CD4-positive, alpha-beta T cell (primary cell): ENCODE measurements around the gene PDLIM4. TPM values are rescaled to one million over a fixed set of nuclear protein-coding genes. Genes with fewer than 3 reads are reported as not detected.

Experiments used
- ATAC-seq: fragments of 200-7000 bp; cut with Tn5 transposase; one replicate; pipeline ENCODE4 v1.10.0; 2022; ENCODE audit warnings: mild to moderate bottlenecking; ENCODE audit not compliant: poor library complexity
- CTCF ChIA-PET: fragments of 350-600 bp; sonication (Branson Sonifier 250); formaldehyde crosslinking; loops from one replicate; lab custom pipeline; 2021; ENCODE audit warnings: antibody characterized with exemption, inconsistent platforms; lab: Charles Lee
- POLR2A ChIA-PET: fragments of 350-600 bp; sonication (Branson Sonifier 250); formaldehyde crosslinking; loops from one replicate; lab custom pipeline; 2021; ENCODE audit warnings: antibody characterized with exemption, inconsistent platforms; lab: Charles Lee
- DNase-seq, 14 experiments: peaks; one replicate each; pipeline ENCODE4 v3.0.0-alpha.2; 2013 to 2020; ENCODE audit warnings: mixed read lengths in 2 of 14
- H3K27ac ChIP-seq, 2 donors: one replicate each; pipeline versions ENCODE4 v1.5.1 to v1.7.0; 2013; ENCODE audit warnings: low read length in 2 of 2, low read depth in 1 of 2, mild to moderate bottlenecking in 1 of 2
- H3K27me3 ChIP-seq, 2 experiments: 1 replicate in 1 of 2; 2 replicates in 1 of 2; pipeline versions ENCODE4 v1.6.1 to v1.7.0; 2013; ENCODE audit warnings: low read length in 2 of 2, control low read depth in 1 of 2, mild to moderate bottlenecking in 1 of 2, moderate library complexity in 1 of 2; ENCODE audit not compliant: insufficient read depth in 2 of 2, control insufficient read depth in 1 of 2
- H3K36me3 ChIP-seq: one replicate; pipeline ENCODE4 v1.6.1; 2013; ENCODE audit warnings: low read length, control low read depth; ENCODE audit not compliant: insufficient read depth
- H3K4me1 ChIP-seq: one replicate; pipeline ENCODE4 v1.6.1; 2013; ENCODE audit warnings: low read length, control low read depth; ENCODE audit not compliant: insufficient read depth
- H3K4me3 ChIP-seq: one replicate; pipeline ENCODE4 v1.5.1; 2013; ENCODE audit warnings: mild to moderate bottlenecking, low read length, moderate library complexity
- H3K9me3 ChIP-seq, 2 experiments: 1 replicate in 1 of 2; 2 replicates in 1 of 2; pipeline versions ENCODE4 v1.6.1 to v1.7.0; 2013; ENCODE audit warnings: low read length in 2 of 2, mild to moderate bottlenecking in 2 of 2, control low read depth in 1 of 2, moderate library complexity in 1 of 2; ENCODE audit not compliant: control insufficient read depth in 1 of 2, insufficient read depth in 1 of 2
- H3K27ac Mint-ChIP-seq: one replicate; pipeline ENCODE4 v1.8.0; 2020; ENCODE audit warnings: mixed read lengths
- H3K27me3 Mint-ChIP-seq: one replicate; pipeline ENCODE4 v1.8.0; 2021; ENCODE audit warnings: mixed read lengths
- H3K36me3 Mint-ChIP-seq: one replicate; pipeline ENCODE4 v1.8.0; 2021; ENCODE audit warnings: low read depth, mixed read lengths
- H3K4me1 Mint-ChIP-seq: one replicate; pipeline ENCODE4 v1.8.0; 2021; ENCODE audit warnings: low read depth, mixed read lengths
- H3K4me3 Mint-ChIP-seq: one replicate; pipeline ENCODE4 v1.8.0; 2020; ENCODE audit warnings: mild to moderate bottlenecking, mixed read lengths
- H3K9me3 Mint-ChIP-seq: one replicate; pipeline ENCODE4 v1.8.0; 2020; ENCODE audit warnings: mixed read lengths
- CTCF ChIP-seq: fragments of 200-600 bp; IDR thresholded peaks from one replicate; pipeline ENCODE4 v1.8.0; 2022; ENCODE audit warnings: antibody characterized with exemption, mild to moderate bottlenecking
- intact Hi-C, 2 experiments: fragments of 100-400 bp; cut with DNase I in 1 of 2; cut with micrococcal nuclease in 1 of 2; formaldehyde crosslinking; loops; one replicate each; pipeline versions ENCODE4 v1.15.1 to v1.9.0; 2023 to 2025; cut with DNase I, micrococcal nuclease
- total RNA-seq, 174 experiments: library from RNA in 2 of 174; stranded (reverse) in 2 of 174; gene quantifications; one replicate each; pipeline ENCODE4 v1.2.3 and lab custom pipeline; 2021 to 2026

PDLIM4 gene
- total RNA-seq, 2 experiments from 2014 or later: not detected

GRCh38 chr5:132239776-132240175 is 17.7 kb upstream of the PDLIM4 start:
- ATAC-seq (no peak), DNase-seq (no peak)
- H3K4me1 ChIP-seq: no peaks in the 10 kb centered on the region
- no peak overlapping the region for H3K4me3 Mint-ChIP-seq
- no peak overlapping the region for H3K27ac ChIP-seq
- TF ChIP-seq CTCF: no peak
- H3K27me3 Mint-ChIP-seq: peaks cover 8% of the 10 kb centered on the region
- H3K4me1 Mint-ChIP-seq: no peaks in the 10 kb centered on the region
- H3K9me3 Mint-ChIP-seq: peaks cover 9% of the 10 kb centered on the region
- intact Hi-C loops: no loop called here
- H3K27me3 ChIP-seq: no peaks in the 10 kb centered on the region
- no peak overlapping the region for H3K27ac Mint-ChIP-seq
- H3K9me3 ChIP-seq: peaks cover 5 to 15% of the 10 kb centered on the region in 2 experiments
- H3K36me3 Mint-ChIP-seq: peaks cover 3% of the 10 kb centered on the region
- H3K4me3 ChIP-seq: no peak overlapping the region
- CTCF ChIA-PET: no interaction called here
- no peaks in the 10 kb centered on the region for H3K36me3 ChIP-seq
- POLR2A ChIA-PET: no interaction called here

GRCh38 chr5:132243366-132243977 is 14.0 kb upstream of the PDLIM4 start:
- H3K36me3 Mint-ChIP-seq: peaks cover 7% of the 10 kb centered on the region
- Histone ChIP-seq H3K27ac (no peak overlapping the region), H3K4me1 (no peaks in the 10 kb centered on the region), H3K9me3 (peaks cover 20 to 35% of the 10 kb centered on the region in 2 experiments), H3K27me3 (no peaks in the 10 kb centered on the region), H3K4me3 (no peak overlapping the region), H3K36me3 (no peaks in the 10 kb centered on the region)
- H3K27ac Mint-ChIP-seq: no peak overlapping the region
- H3K27me3 Mint-ChIP-seq: peaks cover 8% of the 10 kb centered on the region
- DNase-seq: no peak
- peaks cover 14% of the 10 kb centered on the region for H3K9me3 Mint-ChIP-seq
- POLR2A ChIA-PET: no interaction called here
- intact Hi-C loops: no loop called here
- H3K4me3 Mint-ChIP-seq: no peak overlapping the region
- no peak for TF ChIP-seq CTCF
- no peak for ATAC-seq
- CTCF ChIA-PET: no interaction called here
- no peaks in the 10 kb centered on the region for H3K4me1 Mint-ChIP-seq

GRCh38 chr5:132245593-132245992 is 11.9 kb upstream of the PDLIM4 start:
- ATAC-seq (no peak), DNase-seq (no peak)
- Histone ChIP-seq H3K4me3 (no peak overlapping the region), H3K4me1 (no peaks in the 10 kb centered on the region), H3K9me3 (peaks cover 20 to 35% of the 10 kb centered on the region in 2 experiments), H3K36me3 (no peaks in the 10 kb centered on the region), H3K27me3 (no peaks in the 10 kb centered on the region), H3K27ac (no peak overlapping the region)
- intact Hi-C loops: no loop called here
- Mint-ChIP-seq H3K27ac (no peak overlapping the region), H3K4me1 (no peaks in the 10 kb centered on the region), H3K36me3 (peaks cover 7% of the 10 kb centered on the region), H3K4me3 (no peak overlapping the region), H3K9me3 (peaks cover 14% of the 10 kb centered on the region), H3K27me3 (peaks cover 8% of the 10 kb centered on the region)
- ChIA-PET POLR2A (no interaction called here), CTCF (no interaction called here)
- no peak for TF ChIP-seq CTCF
